A673 (cell line): ENCODE data around the gene FUCA1.

Source experiments
- EZH2 ChIP-seq: fragments of 200-600 bp; sonication (generic); IDR thresholded peaks from 2 replicates; pipeline ENCODE4 v1.6.1; 2017; ENCODE audit warnings: borderline replicate concordance, low read depth, mild to moderate bottlenecking, mixed read lengths, antibody characterized with exemption, low read length; ENCODE audit not compliant: poor library complexity, severe bottlenecking
- TF ChIP-seq, protein P1 (sequence below): fragments of 300-800, 200-600 bp; sonication (generic); conservative IDR thresholded peaks from 2 replicates; pipeline ENCODE4 v1.5.1; 2017; ENCODE audit warnings: low read depth, mild to moderate bottlenecking, antibody characterized with exemption, low read length, moderate library complexity, mixed read lengths

DNA sequence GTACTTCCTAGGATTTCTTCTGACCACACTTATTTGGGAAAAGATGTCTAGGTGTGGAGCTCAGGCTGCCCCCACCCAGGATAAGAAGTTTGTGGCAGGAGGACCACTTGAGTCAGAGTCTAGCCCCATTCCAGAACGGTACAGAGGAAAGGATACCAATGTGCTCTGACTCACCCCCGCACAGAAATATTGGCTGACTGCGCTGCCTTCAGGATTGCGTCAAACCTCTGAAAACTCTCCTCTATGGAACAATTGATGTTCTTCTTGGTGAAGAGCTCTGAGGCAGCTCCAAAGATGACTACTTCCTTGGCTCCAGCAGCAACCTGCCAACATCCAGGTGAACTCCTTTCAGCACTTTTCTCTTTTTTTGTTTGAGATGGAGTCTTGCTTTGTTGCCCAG is 54.1 kb downstream of the FUCA1 start:
- TF ChIP-seq EZH2, result no peak
- TF ChIP-seq, protein P1, sequence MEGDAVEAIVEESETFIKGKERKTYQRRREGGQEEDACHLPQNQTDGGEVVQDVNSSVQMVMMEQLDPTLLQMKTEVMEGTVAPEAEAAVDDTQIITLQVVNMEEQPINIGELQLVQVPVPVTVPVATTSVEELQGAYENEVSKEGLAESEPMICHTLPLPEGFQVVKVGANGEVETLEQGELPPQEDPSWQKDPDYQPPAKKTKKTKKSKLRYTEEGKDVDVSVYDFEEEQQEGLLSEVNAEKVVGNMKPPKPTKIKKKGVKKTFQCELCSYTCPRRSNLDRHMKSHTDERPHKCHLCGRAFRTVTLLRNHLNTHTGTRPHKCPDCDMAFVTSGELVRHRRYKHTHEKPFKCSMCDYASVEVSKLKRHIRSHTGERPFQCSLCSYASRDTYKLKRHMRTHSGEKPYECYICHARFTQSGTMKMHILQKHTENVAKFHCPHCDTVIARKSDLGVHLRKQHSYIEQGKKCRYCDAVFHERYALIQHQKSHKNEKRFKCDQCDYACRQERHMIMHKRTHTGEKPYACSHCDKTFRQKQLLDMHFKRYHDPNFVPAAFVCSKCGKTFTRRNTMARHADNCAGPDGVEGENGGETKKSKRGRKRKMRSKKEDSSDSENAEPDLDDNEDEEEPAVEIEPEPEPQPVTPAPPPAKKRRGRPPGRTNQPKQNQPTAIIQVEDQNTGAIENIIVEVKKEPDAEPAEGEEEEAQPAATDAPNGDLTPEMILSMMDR, result no peak
